HCT116 (cell line): ENCODE data around the gene SLC2A13. TPM values are rescaled to one million over a fixed set of nuclear protein-coding genes. Genes with fewer than 3 reads are reported as not detected.
"Not testable (repeated sequence)": the region's sequence is repeated elsewhere in the genome, so short reads cannot be mapped to it uniquely, and the experiment has no call there.

Experiments
- ATAC-seq: fragments of 200-7000 bp; cut with Tn5 transposase; 2 replicates; pipeline ENCODE4 v1.9.1; 2020; ENCODE audit warnings: mild to moderate bottlenecking, moderate library complexity
- BruUV-seq: library from RNA; stranded (reverse); fragments of 400-500 nt; replicated peaks from 2 replicates; lab custom pipeline; 2021; lab: Mats Ljungman, UMichigan
- CTCF ChIA-PET: fragments of 300-600 bp; sonication (Branson Sonifier 250); formaldehyde crosslinking; loops from one replicate; lab custom pipeline; 2021; ENCODE audit warnings: antibody characterized with exemption; lab: Charles Lee
- POLR2A ChIA-PET: fragments of 300-600, 350-600 bp; sonication (Branson Sonifier 250); formaldehyde crosslinking; loops from one replicate; lab custom pipeline; 2021; ENCODE audit warnings: antibody characterized with exemption; lab: Charles Lee
- RAD21 ChIA-PET, 2 experiments: fragments of 300-600 bp; sonication (Branson Sonifier 250); formaldehyde crosslinking; loops; one replicate each; lab custom pipeline; 2023; ENCODE audit warnings: low total read pairs in 2 of 2; ENCODE audit not compliant: uncharacterized antibody in 2 of 2, unreplicated experiment in 2 of 2, low non-redundant PET in 1 of 2; lab: Charles Lee
- DNase-seq: peaks from one replicate; pipeline ENCODE4 v3.0.0-alpha.2; 2010; ENCODE audit warnings: low read depth, low spot score
- H2AFZ ChIP-seq: fragments of 200-600 bp; shearing (Covaris generic), sonication (generic); 2 replicates; pipeline ENCODE4 v1.6.1; 2017; ENCODE audit warnings: low read depth, mixed run types, mixed read lengths, antibody characterized with exemption, low read length; ENCODE audit not compliant: poor library complexity, severe bottlenecking
- H3K27ac ChIP-seq: 2 replicates; pipeline ENCODE4 v1.5.1; 2012; ENCODE audit warnings: low read depth, low read length
- H3K27me3 ChIP-seq: fragments of 200-600 bp; sonication (generic); 2 replicates; pipeline ENCODE4 v1.6.1; 2016; ENCODE audit warnings: mixed run types, low read length, mixed read lengths; ENCODE audit not compliant: insufficient read depth
- H3K36me3 ChIP-seq, 2 experiments: fragments of 200-500 bp in 1 of 2; fragments of 200-600 bp in 1 of 2; sonication (Bioruptor generic) in 1 of 2; sonication (generic) in 1 of 2; 2 replicates each; pipeline versions ENCODE4 v1.5.1 to v1.6.1; 2014 to 2016; ENCODE audit warnings: low read length in 2 of 2, inconsistent platforms in 1 of 2, mixed read lengths in 1 of 2, mixed run types in 1 of 2; ENCODE audit not compliant: insufficient read depth in 2 of 2, control insufficient read depth in 1 of 2
- H3K4me1 ChIP-seq, 2 experiments: fragments of 200-600 bp in 1 of 2; sonication (generic) in 1 of 2; 2 replicates each; pipeline versions ENCODE4 v1.5.1 to v1.6.1; 2012 to 2017; ENCODE audit warnings: low read length in 2 of 2, inconsistent platforms in 1 of 2, mild to moderate bottlenecking in 1 of 2, mixed read lengths in 1 of 2, mixed run types in 1 of 2, moderate library complexity in 1 of 2; ENCODE audit not compliant: insufficient read depth in 2 of 2, control insufficient read depth in 1 of 2
- H3K4me2 ChIP-seq: fragments of 200-600 bp; sonication (generic); 2 replicates; pipeline ENCODE4 v1.6.1; 2017; ENCODE audit warnings: mixed run types, low read length, mixed read lengths
- H3K4me3 ChIP-seq, 2 experiments: fragments of 200-600 bp in 1 of 2; sonication (generic) in 1 of 2; replicated peaks in 1 of 2; 2 replicates each; pipeline ENCODE4 v1.5.1; 2011 to 2016; ENCODE audit warnings: low read length in 2 of 2, control low read depth in 1 of 2, low read depth in 1 of 2, mild to moderate bottlenecking in 1 of 2, mixed read lengths in 1 of 2, mixed run types in 1 of 2
- H3K79me2 ChIP-seq: fragments of 200-600 bp; sonication (generic); 2 replicates; pipeline ENCODE4 v1.6.1; 2017; ENCODE audit warnings: mild to moderate bottlenecking, mixed run types, low read length, moderate library complexity, mixed read lengths; ENCODE audit not compliant: insufficient read depth
- H3K9ac ChIP-seq: fragments of 200-600 bp; sonication (generic); 2 replicates; pipeline ENCODE4 v1.6.1; 2016; ENCODE audit warnings: low read length, mixed read lengths
- H3K9me2 ChIP-seq: fragments of 200-600 bp; sonication (generic), shearing (Covaris generic); 2 replicates; pipeline ENCODE4 v1.6.1; 2017; ENCODE audit warnings: mixed run types, mild to moderate bottlenecking, moderate library complexity; ENCODE audit not compliant: insufficient read depth
- H3K9me3 ChIP-seq, 2 experiments: fragments of 200-500 bp in 1 of 2; fragments of 200-600 bp in 1 of 2; sonication (Bioruptor generic) in 1 of 2; sonication (generic) in 1 of 2; 2 replicates each; pipeline ENCODE4 v1.6.1; 2014 to 2017; ENCODE audit warnings: low read length in 2 of 2, mixed read lengths in 2 of 2, inconsistent platforms in 1 of 2, low read depth in 1 of 2, mild to moderate bottlenecking in 1 of 2, mixed run types in 1 of 2, moderate library complexity in 1 of 2; ENCODE audit not compliant: control insufficient read depth in 1 of 2, insufficient read depth in 1 of 2
- H4K20me1 ChIP-seq: fragments of 200-600 bp; sonication (generic), shearing (Covaris generic); 2 replicates; pipeline ENCODE4 v1.6.1; 2017; ENCODE audit warnings: mixed run types, mild to moderate bottlenecking, moderate library complexity; ENCODE audit not compliant: insufficient read depth
- CTCF ChIP-seq, 3 experiments: fragments of 200-600 bp in 1 of 3; sonication (generic) in 1 of 3; IDR thresholded peaks in 2 of 3; conservative IDR thresholded peaks in 1 of 3; 2 replicates each; pipeline ENCODE4 v1.5.1; 2012 to 2017; ENCODE audit warnings: low read depth in 2 of 3, low read length in 2 of 3, antibody characterized with exemption in 1 of 3, borderline replicate concordance in 1 of 3, control low read depth in 1 of 3, mild to moderate bottlenecking in 1 of 3, mixed read lengths in 1 of 3, mixed run types in 1 of 3, moderate library complexity in 1 of 3; ENCODE audit not compliant: insufficient read depth in 1 of 3
- POLR2A ChIP-seq: IDR thresholded peaks from 2 replicates; pipeline ENCODE4 v1.7.0; 2011; ENCODE audit warnings: borderline replicate concordance; ENCODE audit not compliant: insufficient read depth, insufficient read length; ENCODE audit errors: extremely low read depth
- RAD21 ChIP-seq: IDR thresholded peaks from 2 replicates; pipeline ENCODE4 v1.6.1; 2012; ENCODE audit warnings: low read depth, mild to moderate bottlenecking
- ZNF274 ChIP-seq: fragments of 200-500 bp; sonication (Bioruptor generic); IDR thresholded peaks from 2 replicates; pipeline ENCODE4 v1.6.1; 2014; ENCODE audit warnings: mild to moderate bottlenecking, low read depth, low read length, inconsistent platforms
- intact Hi-C: fragments of 100-400 bp; cut with micrococcal nuclease; formaldehyde crosslinking; loops from 2 replicates; pipeline ENCODE4 v1.10.0; 2022
- total RNA-seq: library from RNA; stranded (reverse); gene quantifications from one replicate; pipeline ENCODE4 v1.2.1, GENCODE V29; 2021; ENCODE audit not compliant: unreplicated experiment

The SLC2A13 gene
- total RNA-seq, 1 experiment from 2014 or later: 6.8 TPM

DNA sequence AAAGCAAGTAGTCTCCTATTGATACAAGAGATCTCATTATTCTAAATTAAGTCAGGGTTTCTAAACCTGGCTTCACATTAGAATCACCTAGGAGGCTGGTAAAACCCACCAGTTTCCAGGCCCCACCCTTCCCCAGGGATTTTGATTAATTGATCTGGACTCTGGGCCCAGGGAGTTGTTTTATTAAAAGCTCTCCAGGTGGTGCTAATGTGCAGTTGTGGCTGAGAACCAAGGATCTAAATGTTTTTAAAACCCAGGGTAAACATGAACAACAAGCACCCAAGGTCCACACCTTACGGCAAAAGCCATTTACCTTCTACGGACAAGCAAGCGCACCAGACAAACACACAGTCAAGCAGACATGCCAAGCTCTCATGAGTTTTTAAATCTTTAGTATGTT, 73.9 kb downstream of the SLC2A13 start:
- ATAC-seq (no peak), DNase-seq (no peak)
- Histone ChIP-seq H3K4me2 (no peak overlapping the region), H3K9me2 (no peaks in the 10 kb centered on the region), H3K9me3 (no peaks in the 10 kb centered on the region), H3K27me3 (no peaks in the 10 kb centered on the region), H3K36me3 (no peaks in the 10 kb centered on the region), H4K20me1 (no peaks in the 10 kb centered on the region), H2AFZ (no peak overlapping the region), H3K4me3 (no peak overlapping the region), H3K4me1 (no peaks in the 10 kb centered on the region), H3K79me2 (no peaks in the 10 kb centered on the region), H3K27ac (no peak overlapping the region), H3K9ac (no peak overlapping the region)
- BruUV-seq: no TSS peak
- TF ChIP-seq ZNF274 (no peak), RAD21 (peak; percentile 10; the same call in 1 of the 2 replicates), POLR2A (no peak), CTCF (IDR thresholded peaks at IDR 0.05 in 2 of 3, conservative IDR thresholded peaks at IDR 0.05 in 1 of 3; ENCODE audit: borderline replicate concordance in 1 of 3, insufficient read depth in 1 of 3, low read depth in 2 of 3, low read length in 2 of 3) (0 out of 6 replicates have a peak, but pooled peaks of 2 of the 3 experiments have one; percentile 5 to 9)
- ChIA-PET RAD21 (no interaction called here), CTCF (interaction anchor here (2.0 kb wide), 1 partner anchor 21 kb away, joined by 4 read pairs; no protein-coding TSS in a partner anchor), POLR2A (no interaction called here)
- intact Hi-C loops: no loop called here

DNA sequence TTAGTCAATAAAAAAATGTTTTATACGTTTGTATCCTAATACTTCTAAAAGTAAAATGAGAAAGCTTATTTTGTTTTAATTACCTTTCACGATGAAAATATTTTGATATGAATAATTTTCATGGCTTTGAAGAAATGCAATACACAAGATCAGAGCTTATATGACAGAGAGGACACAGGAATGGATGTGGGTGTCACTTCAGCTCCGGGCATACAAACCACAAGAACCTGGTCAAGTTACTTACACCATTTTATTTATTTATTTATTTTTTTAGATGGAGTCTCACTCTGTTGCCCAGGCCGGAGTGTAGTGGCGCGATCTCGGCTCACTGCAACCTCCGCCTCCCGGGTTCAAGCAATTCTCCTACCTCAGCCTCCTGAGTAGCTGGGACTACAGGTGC, 74.9 kb downstream of the SLC2A13 start:
- ATAC-seq, H4K20me1 ChIP-seq, H3K9ac ChIP-seq, DNase-seq, H3K4me3 ChIP-seq, H3K79me2 ChIP-seq, intact Hi-C loops, H3K9me2 ChIP-seq, H3K9me3 ChIP-seq, RAD21 ChIA-PET, H3K4me2 ChIP-seq, H3K27ac ChIP-seq, H3K36me3 ChIP-seq, H3K27me3 ChIP-seq, H2AFZ ChIP-seq, POLR2A ChIA-PET, H3K4me1 ChIP-seq, BruUV-seq: not testable (repeated sequence)
- CTCF ChIA-PET: interaction anchor here (1.0 kb wide), 1 partner anchor 20 kb away, joined by 4 read pairs; no protein-coding TSS in a partner anchor
